GM18520 (cell line): ENCODE results near the gene MAL.
"Not testable (repeated sequence)": the region's sequence is repeated elsewhere in the genome, so short reads cannot be mapped to it uniquely, and the experiment has no call there.

Experiments
- ATAC-seq: cut with Tn5 transposase; IDR thresholded peaks from one replicate; pipeline ENCODE4 v1.9.1; 2021; ENCODE audit not compliant: unreplicated experiment

Gene MAL

GRCh38 chr2:95086017-95086416 is 60.5 kb downstream of the MAL start:
- ATAC-seq = no peak

GRCh38 chr2:95087379-95087778 is 61.9 kb downstream of the MAL start:
- ATAC-seq = no peak

GRCh38 chr2:95091885-95092555 is 66.5 kb downstream of the MAL start:
- no peak for ATAC-seq

GRCh38 chr2:95098273-95098672 is 72.8 kb downstream of the MAL start:
- ATAC-seq = not testable (repeated sequence)

- no peak for ATAC-seq
Measured at GRCh38 chr2:95099910-95100309, 74.4 kb downstream of the MAL start.
